Uterus (tissue), 4 donors: Measurements from ENCODE around the gene COLEC11. TPM values are rescaled to one million over a fixed set of nuclear protein-coding genes. Genes with fewer than 3 reads are reported as not detected.
"Not testable (repeated sequence)": the region's sequence is repeated elsewhere in the genome, so short reads cannot be mapped to it uniquely, and the experiment has no call there.

ENCODE experiments used
- DNase-seq, 2 donors: peaks; one replicate each; pipeline ENCODE4 v3.0.0-alpha.2; 2019 to 2020
- H3K27ac ChIP-seq, 2 donors: fragments of 200-600 bp; sonication (generic); 1 replicate in 1 of 2; 2 replicates in 1 of 2; pipeline ENCODE4 v1.5.1; 2016 to 2018
- H3K27me3 ChIP-seq, 2 donors: fragments of 200-600 bp; sonication (generic); one replicate each; pipeline ENCODE4 v1.5.1; 2018 to 2019; ENCODE audit warnings: control low read depth in 1 of 2
- H3K36me3 ChIP-seq, 2 donors: fragments of 200-600 bp; sonication (generic); one replicate each; pipeline ENCODE4 v1.5.1; 2019; ENCODE audit warnings: control low read depth in 1 of 2
- H3K4me1 ChIP-seq, 2 donors: fragments of 200-600 bp; sonication (generic); one replicate each; pipeline ENCODE4 v1.5.1; 2018 to 2019; ENCODE audit warnings: control low read depth in 1 of 2
- H3K4me3 ChIP-seq, 2 donors: fragments of 200-600 bp; sonication (generic); 1 replicate in 1 of 2; 2 replicates in 1 of 2; pipeline ENCODE4 v1.5.1; 2018 to 2019; ENCODE audit warnings: mild to moderate bottlenecking in 1 of 2
- H3K9me3 ChIP-seq, 2 donors: fragments of 200-600 bp; sonication (generic); one replicate each; pipeline ENCODE4 v1.5.1; 2019; ENCODE audit warnings: control low read depth in 1 of 2
- POLR2A ChIP-seq, 2 donors: fragments of 450-650 bp; IDR thresholded peaks; one replicate each; pipeline ENCODE4 v1.6.1; 2016; ENCODE audit warnings: antibody characterized with exemption in 2 of 2, mild to moderate bottlenecking in 1 of 2, moderate library complexity in 1 of 2
- intact Hi-C: fragments of 100-400 bp; cut with DNase I; formaldehyde crosslinking; loops from one replicate; pipeline ENCODE4 v1.15.1; 2023; ENCODE audit warnings: low total_unique reads
- total RNA-seq, 4 donors: library from RNA; depleted of rRNA in 3 of 4; stranded (reverse); fragments of >200 nt in 3 of 4; gene quantifications; one replicate each; pipeline versions ENCODE4 v1.1.0 to v1.2.4, GENCODE V29; 2014 to 2023
- TF ChIP-seq, protein P1 (sequence below), 4 experiments: fragments of 200-600 bp in 2 of 4; fragments of 450-650 bp in 2 of 4; sonication (generic) in 2 of 4; IDR thresholded peaks; one replicate each; pipeline ENCODE4 v1.5.1; 2016 to 2019; ENCODE audit warnings: antibody characterized with exemption in 4 of 4, mild to moderate bottlenecking in 2 of 4, moderate library complexity in 1 of 4
- donor health status: DM: yes; HTN: yes; CAD: no.

The COLEC11 gene
- total RNA-seq, 4 donors from 2014 or later, result 0.37 to 0.55 TPM; not detected in 2

DNA sequence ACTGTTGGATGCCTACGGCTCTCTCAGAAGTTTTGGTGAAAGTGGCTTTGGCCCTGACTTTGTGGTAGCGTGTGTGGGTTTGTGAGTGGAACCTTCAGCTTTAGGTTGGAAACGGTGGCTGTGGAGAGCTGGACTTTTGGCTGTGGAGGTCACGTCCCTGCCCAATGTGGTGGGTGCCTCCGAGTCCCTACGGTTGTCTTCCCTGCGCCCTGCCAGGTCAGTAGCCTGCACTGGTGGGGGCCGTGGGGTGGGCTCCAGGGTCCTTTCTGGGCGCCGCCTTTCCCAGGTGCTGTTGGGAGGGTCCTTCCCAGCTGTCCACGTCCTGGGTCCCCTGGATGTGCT lies 11.1 kb downstream of the COLEC11 start:
- no peak for TF ChIP-seq POLR2A (IDR thresholded peaks at IDR 0.05)
- TF ChIP-seq, protein P1, sequence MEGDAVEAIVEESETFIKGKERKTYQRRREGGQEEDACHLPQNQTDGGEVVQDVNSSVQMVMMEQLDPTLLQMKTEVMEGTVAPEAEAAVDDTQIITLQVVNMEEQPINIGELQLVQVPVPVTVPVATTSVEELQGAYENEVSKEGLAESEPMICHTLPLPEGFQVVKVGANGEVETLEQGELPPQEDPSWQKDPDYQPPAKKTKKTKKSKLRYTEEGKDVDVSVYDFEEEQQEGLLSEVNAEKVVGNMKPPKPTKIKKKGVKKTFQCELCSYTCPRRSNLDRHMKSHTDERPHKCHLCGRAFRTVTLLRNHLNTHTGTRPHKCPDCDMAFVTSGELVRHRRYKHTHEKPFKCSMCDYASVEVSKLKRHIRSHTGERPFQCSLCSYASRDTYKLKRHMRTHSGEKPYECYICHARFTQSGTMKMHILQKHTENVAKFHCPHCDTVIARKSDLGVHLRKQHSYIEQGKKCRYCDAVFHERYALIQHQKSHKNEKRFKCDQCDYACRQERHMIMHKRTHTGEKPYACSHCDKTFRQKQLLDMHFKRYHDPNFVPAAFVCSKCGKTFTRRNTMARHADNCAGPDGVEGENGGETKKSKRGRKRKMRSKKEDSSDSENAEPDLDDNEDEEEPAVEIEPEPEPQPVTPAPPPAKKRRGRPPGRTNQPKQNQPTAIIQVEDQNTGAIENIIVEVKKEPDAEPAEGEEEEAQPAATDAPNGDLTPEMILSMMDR (IDR thresholded peaks at IDR 0.05), result no peak
- H3K4me3 ChIP-seq, result no peak overlapping the region

DNA sequence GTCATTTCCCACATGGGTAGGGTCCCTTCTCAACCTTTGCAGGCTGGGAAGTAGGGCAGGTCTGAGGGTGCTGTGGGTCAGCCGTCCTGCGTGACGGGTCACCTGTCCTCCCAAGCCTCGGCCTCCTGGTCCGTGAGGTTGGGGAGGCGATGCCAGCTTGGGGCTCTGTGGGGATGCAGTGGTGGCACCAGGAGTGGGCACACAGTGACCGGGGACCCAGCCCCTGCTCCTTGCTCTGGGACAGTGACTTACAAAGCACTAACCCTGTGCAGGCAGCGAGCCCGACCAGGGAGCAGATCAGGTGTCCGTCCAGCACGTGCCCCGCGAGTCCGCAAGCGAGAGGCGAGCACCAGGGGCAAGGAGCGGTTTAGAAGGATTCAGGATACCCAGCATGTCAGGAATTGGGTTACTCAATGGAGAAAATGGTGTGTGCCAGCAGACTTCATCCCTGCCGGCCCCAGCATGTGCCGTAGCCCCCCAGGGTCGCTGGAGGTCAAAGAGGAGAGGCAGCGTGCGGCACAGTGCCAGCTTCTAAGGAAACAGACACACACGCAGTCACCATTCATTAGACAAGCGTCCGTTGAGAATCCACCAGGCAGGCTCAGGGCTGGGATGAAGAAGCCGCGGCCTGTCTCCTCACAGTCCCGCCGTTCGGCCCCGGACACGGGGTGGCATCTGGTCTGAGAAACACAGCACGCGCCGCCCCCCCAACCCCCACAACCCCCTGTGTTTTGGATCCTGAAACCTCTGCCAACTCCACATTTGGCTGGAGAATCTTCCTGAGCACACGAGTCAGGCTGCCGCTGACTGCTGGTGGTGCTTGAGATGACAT lies 11.7 kb downstream of the COLEC11 start:
- Histone ChIP-seq H3K27ac (no peak overlapping the region), H3K27me3 (no peaks in the 10 kb centered on the region), H3K4me1 (no peaks in the 10 kb centered on the region), H3K4me3 (no peak overlapping the region), H3K36me3 (no peaks in the 10 kb centered on the region), H3K9me3 (no peaks in the 10 kb centered on the region)
- no peak for DNase-seq
- TF ChIP-seq POLR2A (IDR thresholded peaks at IDR 0.05), result no peak
- TF ChIP-seq, protein P1 (IDR thresholded peaks at IDR 0.05), result no peak
- intact Hi-C loops, result no loop called here

More for the DNA sequence above, 11.1 kb downstream of the COLEC11 start:
- H3K4me1 ChIP-seq, result no peaks in the 10 kb centered on the region
- no peaks in the 10 kb centered on the region for H3K27me3 ChIP-seq
- H3K9me3 ChIP-seq, result no peaks in the 10 kb centered on the region
- H3K27ac ChIP-seq, result no peak overlapping the region
- H3K36me3 ChIP-seq, result no peaks in the 10 kb centered on the region
- no peak for DNase-seq
- intact Hi-C loops, result no loop called here

DNA sequence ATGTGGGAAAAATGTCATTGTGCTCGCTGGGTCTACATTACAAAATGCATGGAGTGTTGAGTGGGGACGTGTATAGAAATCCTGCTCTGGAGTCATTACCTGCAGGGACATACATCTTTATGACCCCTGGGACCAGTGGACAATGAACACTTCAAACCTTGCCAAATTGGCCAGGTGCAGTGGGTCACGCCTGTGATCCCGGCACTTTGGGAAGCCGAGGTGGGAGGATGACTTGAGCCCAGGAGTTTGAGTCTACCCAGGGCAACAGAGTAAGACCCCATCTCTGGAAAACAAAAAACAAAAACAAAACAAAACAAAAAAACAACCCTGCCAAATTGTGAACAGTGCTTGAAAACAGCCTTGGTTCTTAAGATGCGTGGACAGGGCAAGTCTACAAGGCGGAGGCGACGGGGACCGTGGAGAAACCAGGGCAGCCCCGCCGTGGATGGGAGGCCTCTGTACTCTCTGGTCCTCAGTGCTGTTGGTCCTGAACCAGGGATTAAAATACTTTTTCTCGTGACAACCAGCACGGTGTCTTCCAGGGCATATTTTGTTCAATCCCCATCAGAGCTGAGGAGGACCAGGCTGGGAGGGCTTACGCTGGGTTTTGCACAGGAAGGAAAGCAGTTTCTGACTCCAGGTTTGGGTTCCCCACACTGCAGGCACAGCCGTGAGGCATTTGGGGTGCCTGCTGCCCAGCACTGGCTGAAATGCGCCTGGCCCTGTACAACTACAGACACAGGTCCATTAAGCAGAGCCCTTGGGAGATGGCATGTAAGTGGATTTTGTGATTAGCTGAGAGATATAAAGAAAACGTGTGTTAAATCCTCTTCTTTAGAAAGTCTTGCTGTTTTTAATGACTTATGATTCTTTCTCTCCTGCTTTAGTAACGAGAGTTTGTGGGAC lies 13.7 kb downstream of the COLEC11 start:
- TF ChIP-seq, protein P1 (IDR thresholded peaks at IDR 0.05), result no peak
- no peak for TF ChIP-seq POLR2A (IDR thresholded peaks at IDR 0.05)
- DNase-seq, result no peak
- intact Hi-C loops, result no loop called here

DNA sequence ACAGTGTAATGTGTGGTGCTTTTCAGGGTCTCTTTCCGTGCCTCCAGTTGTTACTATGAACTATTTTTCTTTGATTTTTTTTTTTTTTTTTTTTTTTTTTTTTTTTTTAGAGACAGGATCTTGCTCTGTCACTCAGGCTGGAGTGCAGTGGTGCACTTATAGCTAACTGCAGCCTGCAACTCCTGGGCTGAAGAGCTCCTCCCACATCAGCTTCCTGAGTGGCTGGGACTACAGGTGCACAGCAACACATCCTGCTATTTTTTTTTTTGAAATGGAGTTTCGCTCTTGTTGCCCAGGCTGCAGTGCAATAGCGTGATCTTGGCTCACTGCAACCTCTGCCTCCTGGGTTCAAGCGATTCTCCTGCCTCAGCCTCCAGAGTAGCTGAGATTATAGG lies 14.4 kb downstream of the COLEC11 start:
- H3K9me3 ChIP-seq, H3K36me3 ChIP-seq, DNase-seq, H3K4me3 ChIP-seq, H3K27ac ChIP-seq, H3K27me3 ChIP-seq, intact Hi-C loops, H3K4me1 ChIP-seq: not testable (repeated sequence)

More for the DNA sequence above, 13.7 kb downstream of the COLEC11 start:
- no peaks in the 10 kb centered on the region for H3K4me1 ChIP-seq
- no peak overlapping the region for H3K4me3 ChIP-seq
- H3K9me3 ChIP-seq, result no peaks in the 10 kb centered on the region
- H3K27ac ChIP-seq, result no peak overlapping the region
- H3K36me3 ChIP-seq, result no peaks in the 10 kb centered on the region
- H3K27me3 ChIP-seq, result no peaks in the 10 kb centered on the region

DNA sequence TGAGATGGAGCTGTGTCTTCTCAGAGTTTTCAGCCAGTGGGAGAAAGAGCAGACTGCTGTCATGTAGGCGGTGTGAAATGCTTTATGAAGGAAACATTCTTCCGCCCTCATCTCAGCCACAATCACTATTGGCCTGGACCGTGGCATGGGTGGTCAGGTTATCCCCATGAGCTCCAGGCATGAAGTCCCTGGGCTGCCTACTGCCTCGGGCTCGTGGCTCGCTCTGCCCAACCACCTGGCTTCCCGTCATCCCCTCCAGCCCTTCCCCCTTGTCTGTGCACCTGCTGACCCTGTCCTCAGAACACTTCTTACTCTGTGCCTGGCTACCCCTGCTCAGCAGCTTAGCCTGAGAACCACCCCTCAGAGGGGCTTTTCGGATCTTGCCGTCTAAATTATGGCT lies 15.5 kb downstream of the COLEC11 start:
- H3K36me3 ChIP-seq, result no peaks in the 10 kb centered on the region
- H3K9me3 ChIP-seq, result no peaks in the 10 kb centered on the region
- no peak for TF ChIP-seq POLR2A (IDR thresholded peaks at IDR 0.05)
- TF ChIP-seq, protein P1 (IDR thresholded peaks at IDR 0.05), result no peak
- H3K4me1 ChIP-seq, result no peaks in the 10 kb centered on the region
- intact Hi-C loops, result no loop called here
- no peak for DNase-seq
- H3K27me3 ChIP-seq, result no peaks in the 10 kb centered on the region
- no peak overlapping the region for H3K4me3 ChIP-seq
- no peak overlapping the region for H3K27ac ChIP-seq
